ENCODE data around the gene SLC5A11. TPM values are rescaled to one million over a fixed set of nuclear protein-coding genes. Genes with fewer than 3 reads are reported as not detected.
"Not testable (repeated sequence)": the region's sequence is repeated elsewhere in the genome, so short reads cannot be mapped to it uniquely, and the experiment has no call there.

Gene SLC5A11
- total and polyA plus RNA-seq, 7 donors, result 0.05 to 0.24 (median 0.16) TPM; not detected in 3

GRCh38 chr16:24838554-24839266 is 7.1 kb upstream of the SLC5A11 start:
- Histone ChIP-seq H3K4me3 (no peak overlapping the region), H3K27ac (no peak overlapping the region), H3K36me3 (ENCODE audit: insufficient read depth in 1 of 2, low read depth in 1 of 2) (peaks cover 0 to 2% of the 10 kb centered on the region in 2 donors), H3K4me1 (no peaks in the 10 kb centered on the region), H3K9me3 (no peaks in the 10 kb centered on the region), H3K27me3 (ENCODE audit: insufficient read depth in 3 of 3, low read length in 2 of 3) (no peaks in the 10 kb centered on the region)
- intact Hi-C loops (cut with DNase I), result no loop called here
- peak in 2 of 4 donors; percentile 28 to 51 for ATAC-seq
- WGBS, 3 donors, result 25 to 45% (median 26%) methylated on average over 5 of the region's 5 CpGs
- TF ChIP-seq CTCF (IDR thresholded peaks at IDR 0.05), result no peak
- DNase-seq, result no peak

- DNase-seq (no peak), ATAC-seq (no peak)
- no peak for TF ChIP-seq CTCF (IDR thresholded peaks at IDR 0.05)
- Histone ChIP-seq H3K27ac (no peak overlapping the region), H3K27me3 (ENCODE audit: insufficient read depth in 3 of 3, low read length in 2 of 3) (no peaks in the 10 kb centered on the region), H3K4me3 (no peak overlapping the region), H3K36me3 (ENCODE audit: insufficient read depth in 1 of 2, low read depth in 1 of 2) (peaks cover 0 to 2% of the 10 kb centered on the region in 2 donors), H3K9me3 (no peaks in the 10 kb centered on the region), H3K4me1 (no peaks in the 10 kb centered on the region)
- intact Hi-C loops (cut with DNase I), result no loop called here
- WGBS, 3 donors, result 89 to 94% (median 93%) methylated on average over 7 of the region's 7 CpGs
Observed at GRCh38 chr16:24839347-24839972, 6.3 kb upstream of the SLC5A11 start.

GRCh38 chr16:24841291-24841690 is 4.5 kb upstream of the SLC5A11 start:
- DNase-seq (no peak), ATAC-seq (no peak)
- H3K4me1 ChIP-seq, result no peaks in the 10 kb centered on the region
- TF ChIP-seq CTCF (IDR thresholded peaks at IDR 0.05), result no peak
- intact Hi-C loops (cut with DNase I), result no loop called here
- H3K36me3 ChIP-seq (ENCODE audit: insufficient read depth in 1 of 2, low read depth in 1 of 2), result no peaks in the 10 kb centered on the region
- H3K27me3 ChIP-seq (ENCODE audit: insufficient read depth in 3 of 3, low read length in 2 of 3), result no peaks in the 10 kb centered on the region
- no peak overlapping the region for H3K27ac ChIP-seq
- H3K4me3 ChIP-seq, result no peak overlapping the region
- no peaks in the 10 kb centered on the region for H3K9me3 ChIP-seq

- no peaks in the 10 kb centered on the region for H3K4me1 ChIP-seq
- 81 to 83% (median 82%) methylated on average over 17 of the region's 17 CpGs for WGBS, 3 donors
- H3K36me3 ChIP-seq (ENCODE audit: insufficient read depth in 1 of 2, low read depth in 1 of 2), result no peaks in the 10 kb centered on the region
- H3K9me3 ChIP-seq, result no peaks in the 10 kb centered on the region
- no peak for ATAC-seq
- no peak overlapping the region for H3K27ac ChIP-seq
- no peaks in the 10 kb centered on the region for H3K27me3 ChIP-seq (ENCODE audit: insufficient read depth in 3 of 3, low read length in 2 of 3)
- no peak overlapping the region for H3K4me3 ChIP-seq
- TF ChIP-seq CTCF (IDR thresholded peaks at IDR 0.05), result no peak
- intact Hi-C loops (cut with DNase I), result no loop called here
- no peak for DNase-seq
Observed at GRCh38 chr16:24844101-24845030, 1.4 kb upstream of the SLC5A11 start.

GRCh38 chr16:24845031-24845365 is 765 bp upstream of the SLC5A11 start:
- intact Hi-C loops (cut with DNase I); H3K4me1 ChIP-seq; H3K27me3 ChIP-seq (ENCODE audit: insufficient read depth in 3 of 3, low read length in 2 of 3); DNase-seq; H3K4me3 ChIP-seq; H3K27ac ChIP-seq; H3K9me3 ChIP-seq; H3K36me3 ChIP-seq (ENCODE audit: insufficient read depth in 1 of 2, low read depth in 1 of 2); ATAC-seq: not testable (repeated sequence)
- WGBS, 3 donors, result 89 to 93% (median 92%) methylated on average over 2 of the region's 2 CpGs
